KMS-11 (cell line): Measurements from ENCODE around the gene HRCT1.

Source experiments
- H2AFZ ChIP-seq: fragments of 200-600 bp; sonication (generic); 2 replicates; pipeline ENCODE4 v1.6.1; 2016; ENCODE audit warnings: antibody characterized with exemption, mixed run types, low read depth
- H3K27ac ChIP-seq: fragments of 200-600 bp; sonication (generic); 2 replicates; pipeline ENCODE4 v1.6.1; 2016; ENCODE audit warnings: mild to moderate bottlenecking, mixed run types
- H3K27me3 ChIP-seq: fragments of 200-600 bp; sonication (generic); 2 replicates; pipeline ENCODE4 v1.6.1; 2017; ENCODE audit warnings: mild to moderate bottlenecking, low read depth, mixed run types, moderate library complexity; ENCODE audit not compliant: insufficient read depth
- H3K36me3 ChIP-seq: fragments of 200-600 bp; sonication (generic); 2 replicates; pipeline ENCODE4 v1.6.1; 2017; ENCODE audit warnings: mild to moderate bottlenecking, mixed run types; ENCODE audit not compliant: insufficient read depth
- H3K4me1 ChIP-seq: fragments of 200-600 bp; sonication (generic); 2 replicates; pipeline ENCODE4 v1.6.1; 2016; ENCODE audit warnings: mild to moderate bottlenecking, low read depth, mixed run types; ENCODE audit not compliant: poor library complexity, severe bottlenecking
- H3K4me2 ChIP-seq: fragments of 200-600 bp; sonication (generic); 2 replicates; pipeline ENCODE4 v1.7.0; 2016; ENCODE audit warnings: mild to moderate bottlenecking, mixed run types
- H3K4me3 ChIP-seq: fragments of 200-600 bp; sonication (generic); IDR thresholded peaks from 2 replicates; pipeline ENCODE4 v1.6.1; 2017; ENCODE audit warnings: low read depth, low read length, mixed read lengths; ENCODE audit not compliant: insufficient read depth
- H3K79me2 ChIP-seq: fragments of 200-600 bp; sonication (generic); 2 replicates; pipeline ENCODE4 v1.6.1; 2016; ENCODE audit warnings: low read depth, mixed run types; ENCODE audit not compliant: insufficient read depth
- H3K9ac ChIP-seq: fragments of 200-600 bp; sonication (generic); 2 replicates; pipeline ENCODE4 v1.6.1; 2016; ENCODE audit warnings: mild to moderate bottlenecking, mixed run types
- H4K20me1 ChIP-seq: fragments of 200-600 bp; sonication (generic); 2 replicates; pipeline ENCODE4 v1.6.1; 2016; ENCODE audit warnings: mild to moderate bottlenecking, mixed run types; ENCODE audit not compliant: insufficient read depth
- TF ChIP-seq, protein P1 (sequence below): fragments of 200-600 bp; sonication (generic); conservative IDR thresholded peaks from 2 replicates; pipeline ENCODE4 v1.6.1; 2017; ENCODE audit warnings: low read depth, mild to moderate bottlenecking, antibody characterized with exemption, low read length, moderate library complexity, mixed read lengths

Gene HRCT1

GRCh38 chr9:35869621-35870216, 36.3 kb upstream of the HRCT1 start:
- Histone ChIP-seq H3K79me2 (no peaks in the 10 kb centered on the region), H3K4me3 (no peak overlapping the region), H4K20me1 (no peaks in the 10 kb centered on the region), H3K4me1 (peaks cover 11% of the 10 kb centered on the region), H3K27me3 (no peaks in the 10 kb centered on the region), H3K9ac (no peak overlapping the region), H3K36me3 (no peaks in the 10 kb centered on the region), H2AFZ (no peak overlapping the region), H3K4me2 (no peak overlapping the region), H3K27ac (no peak overlapping the region)
- TF ChIP-seq, protein P1, sequence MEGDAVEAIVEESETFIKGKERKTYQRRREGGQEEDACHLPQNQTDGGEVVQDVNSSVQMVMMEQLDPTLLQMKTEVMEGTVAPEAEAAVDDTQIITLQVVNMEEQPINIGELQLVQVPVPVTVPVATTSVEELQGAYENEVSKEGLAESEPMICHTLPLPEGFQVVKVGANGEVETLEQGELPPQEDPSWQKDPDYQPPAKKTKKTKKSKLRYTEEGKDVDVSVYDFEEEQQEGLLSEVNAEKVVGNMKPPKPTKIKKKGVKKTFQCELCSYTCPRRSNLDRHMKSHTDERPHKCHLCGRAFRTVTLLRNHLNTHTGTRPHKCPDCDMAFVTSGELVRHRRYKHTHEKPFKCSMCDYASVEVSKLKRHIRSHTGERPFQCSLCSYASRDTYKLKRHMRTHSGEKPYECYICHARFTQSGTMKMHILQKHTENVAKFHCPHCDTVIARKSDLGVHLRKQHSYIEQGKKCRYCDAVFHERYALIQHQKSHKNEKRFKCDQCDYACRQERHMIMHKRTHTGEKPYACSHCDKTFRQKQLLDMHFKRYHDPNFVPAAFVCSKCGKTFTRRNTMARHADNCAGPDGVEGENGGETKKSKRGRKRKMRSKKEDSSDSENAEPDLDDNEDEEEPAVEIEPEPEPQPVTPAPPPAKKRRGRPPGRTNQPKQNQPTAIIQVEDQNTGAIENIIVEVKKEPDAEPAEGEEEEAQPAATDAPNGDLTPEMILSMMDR = no peak

DNA sequence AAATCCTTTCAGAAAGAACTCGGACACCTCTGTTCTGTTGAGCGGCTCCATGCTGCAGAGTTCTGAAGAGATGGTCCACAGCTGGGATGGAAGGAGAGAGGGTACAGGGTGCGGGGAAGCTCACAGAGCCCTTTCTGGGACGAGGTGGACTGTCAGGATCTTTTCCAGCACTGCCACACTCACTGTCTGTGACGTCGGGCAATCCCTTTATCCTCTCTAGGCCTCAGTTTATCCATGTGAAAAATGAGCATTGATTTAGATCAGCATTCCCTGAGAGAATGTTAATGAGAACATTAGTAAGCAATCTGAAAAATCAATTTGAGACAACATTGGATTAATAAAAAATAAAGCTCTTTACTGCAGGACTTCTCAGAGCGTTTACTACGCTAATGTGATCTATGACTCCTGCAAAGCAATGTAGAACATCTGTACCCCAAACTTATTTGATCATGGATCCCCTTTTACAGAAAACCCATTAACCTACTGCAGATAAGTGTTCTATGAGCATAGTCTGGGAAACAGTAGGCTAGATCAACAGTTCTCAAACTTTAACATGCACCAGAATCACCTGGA, 35.6 kb upstream of the HRCT1 start, which contains the start of gene OR13J1:
Gene OR13J1, minus strand, starts transcription at position 51 of the 573 bp plus-strand sequence. Its CDS starts 0 bp downstream, at position 51.
- no peak within 1 kb of the TSS for H2AFZ ChIP-seq
- no peaks in the 10 kb centered on the region for H3K79me2 ChIP-seq
- no peak within 1 kb of the TSS for H3K4me3 ChIP-seq
- peaks cover 11% of the 10 kb centered on the region for H3K4me1 ChIP-seq
- H3K27ac ChIP-seq = no peak within 1 kb of the TSS
- TF ChIP-seq, protein P1 = no peak
- H3K4me2 ChIP-seq = no peak within 1 kb of the TSS
- H3K36me3 ChIP-seq = no peaks in the 10 kb centered on the region
- no peaks in the 10 kb centered on the region for H4K20me1 ChIP-seq
- no peaks in the 10 kb centered on the region for H3K27me3 ChIP-seq
- no peak within 1 kb of the TSS for H3K9ac ChIP-seq

- no peak overlapping the region for H3K4me2 ChIP-seq
- TF ChIP-seq, protein P1 = no peak
- no peaks in the 10 kb centered on the region for H3K36me3 ChIP-seq
- no peak overlapping the region for H3K9ac ChIP-seq
- H3K4me3 ChIP-seq = no peak overlapping the region
- no peaks in the 10 kb centered on the region for H3K79me2 ChIP-seq
- H3K27ac ChIP-seq = no peak overlapping the region
- no peaks in the 10 kb centered on the region for H3K27me3 ChIP-seq
- peaks cover 11% of the 10 kb centered on the region for H3K4me1 ChIP-seq
- no peaks in the 10 kb centered on the region for H4K20me1 ChIP-seq
- H2AFZ ChIP-seq = no peak overlapping the region
These were observed 34.5 kb upstream of the HRCT1 start for GRCh38 chr9:35871545-35871944.

GRCh38 chr9:35872505-35872904, 33.5 kb upstream of the HRCT1 start:
- no peak overlapping the region for H3K4me3 ChIP-seq
- peaks cover 11% of the 10 kb centered on the region for H3K4me1 ChIP-seq
- no peak overlapping the region for H2AFZ ChIP-seq
- H3K4me2 ChIP-seq = no peak overlapping the region
- no peak overlapping the region for H3K9ac ChIP-seq
- no peaks in the 10 kb centered on the region for H3K79me2 ChIP-seq
- TF ChIP-seq, protein P1 = no peak
- H4K20me1 ChIP-seq = no peaks in the 10 kb centered on the region
- no peak overlapping the region for H3K27ac ChIP-seq
- H3K27me3 ChIP-seq = no peaks in the 10 kb centered on the region
- H3K36me3 ChIP-seq = no peaks in the 10 kb centered on the region
